DMS53 (cell line): ENCODE results near the gene B4GAT1.
"Not testable (repeated sequence)": the region's sequence is repeated elsewhere in the genome, so short reads cannot be mapped to it uniquely, and the experiment has no call there.

Experiments used
- DNase-seq: peaks from one replicate; lab custom pipeline; 2025; lab: John Stamatoyannopoulos, UW

Gene B4GAT1

GRCh38 chr11:66322732-66323427, 24.5 kb downstream of the B4GAT1 start:
- DNase-seq, result no peak

- DNase-seq, result no peak
Measured at GRCh38 chr11:66321606-66322005, 25.8 kb downstream of the B4GAT1 start.

GRCh38 chr11:66320748-66321147, 26.7 kb downstream of the B4GAT1 start:
- not testable (repeated sequence) for DNase-seq

- DNase-seq, result not testable (repeated sequence)
Measured at GRCh38 chr11:66320289-66320688, 27.1 kb downstream of the B4GAT1 start.

- no peak for DNase-seq
Measured at GRCh38 chr11:66318600-66318970, 28.8 kb downstream of the B4GAT1 start.

GRCh38 chr11:66317723-66318599, 29.5 kb downstream of the B4GAT1 start:
- no peak for DNase-seq

GRCh38 chr11:66317322-66317722, 30.1 kb downstream of the B4GAT1 start:
- peak; percentile 47 for DNase-seq

GRCh38 chr11:66316849-66317251, 30.6 kb downstream of the B4GAT1 start, which contains the start of gene CD248:
Gene CD248, minus strand, starts transcription at chr11:66317044. Its CDS starts 17 bp downstream, at chr11:66317027.
- peak; percentile 64 for DNase-seq

GRCh38 chr11:66315921-66316811, 31.3 kb downstream of the B4GAT1 start:
- peak; percentile 92 for DNase-seq

GRCh38 chr11:66315498-66315885, 31.9 kb downstream of the B4GAT1 start:
- DNase-seq, result no peak

- DNase-seq, result no peak
Measured at GRCh38 chr11:66314561-66315497, 32.6 kb downstream of the B4GAT1 start.

- no peak for DNase-seq
Measured at GRCh38 chr11:66314186-66314501, 33.3 kb downstream of the B4GAT1 start.

GRCh38 chr11:66313321-66314185, 33.9 kb downstream of the B4GAT1 start:
- DNase-seq, result no peak

- peak; percentile 99 for DNase-seq
Measured at GRCh38 chr11:66312549-66313320, 34.7 kb downstream of the B4GAT1 start.

GRCh38 chr11:66311965-66312548, 35.4 kb downstream of the B4GAT1 start:
- DNase-seq, result peak; percentile 100

- DNase-seq, result no peak
Measured at GRCh38 chr11:66311470-66311964, 35.9 kb downstream of the B4GAT1 start.

- DNase-seq, result not testable (repeated sequence)
Measured at GRCh38 chr11:66310803-66311440, 36.5 kb downstream of the B4GAT1 start.

GRCh38 chr11:66310324-66310723, 37.1 kb downstream of the B4GAT1 start:
- DNase-seq, result no peak
